Breast epithelium (tissue), 3 donors: ENCODE data around the gene PER2.
"Not testable (repeated sequence)": the region's sequence is repeated elsewhere in the genome, so short reads cannot be mapped to it uniquely, and the experiment has no call there.

Experiments
- POLR2A ChIP-seq: fragments of 450-650 bp; IDR thresholded peaks from one replicate; pipeline ENCODE4 v1.6.1; 2016; ENCODE audit warnings: antibody characterized with exemption, mild to moderate bottlenecking, moderate library complexity
- POLR2AphosphoS5 ChIP-seq, 3 donors: sonication (generic); formaldehyde crosslinking; IDR thresholded peaks; one replicate each; pipeline ENCODE4 v1.6.1; 2017; ENCODE audit warnings: antibody characterized with exemption in 3 of 3
- TF ChIP-seq, protein P1 (sequence below), 3 donors: fragments of 450-650 bp; IDR thresholded peaks; one replicate each; pipeline ENCODE4 v1.5.1; 2016 to 2017; ENCODE audit warnings: antibody characterized with exemption in 3 of 3, mild to moderate bottlenecking in 3 of 3, moderate library complexity in 3 of 3

DNA sequence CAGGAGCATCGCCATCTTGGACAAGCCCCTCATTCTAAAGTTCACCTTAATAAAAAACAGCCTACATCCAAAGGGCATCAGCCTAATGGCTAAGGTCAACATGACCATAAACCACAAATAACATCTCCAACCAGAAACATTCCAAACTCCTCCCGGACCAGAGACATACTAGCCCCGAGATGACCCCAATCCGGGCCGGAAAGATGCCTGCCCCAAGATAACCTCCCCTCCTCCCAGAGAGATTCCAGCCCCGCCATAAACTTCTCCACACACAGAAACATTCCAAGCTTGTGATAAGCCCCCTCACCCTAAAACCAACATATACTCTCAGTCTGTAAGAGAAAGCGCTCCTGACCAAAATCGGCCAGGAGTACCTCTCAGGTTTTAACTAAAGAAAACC, 16.7 kb downstream of the PER2 start:
- TF ChIP-seq POLR2A; POLR2AphosphoS5 (IDR thresholded peaks at IDR 0.05): not testable (repeated sequence)
- TF ChIP-seq, protein P1, sequence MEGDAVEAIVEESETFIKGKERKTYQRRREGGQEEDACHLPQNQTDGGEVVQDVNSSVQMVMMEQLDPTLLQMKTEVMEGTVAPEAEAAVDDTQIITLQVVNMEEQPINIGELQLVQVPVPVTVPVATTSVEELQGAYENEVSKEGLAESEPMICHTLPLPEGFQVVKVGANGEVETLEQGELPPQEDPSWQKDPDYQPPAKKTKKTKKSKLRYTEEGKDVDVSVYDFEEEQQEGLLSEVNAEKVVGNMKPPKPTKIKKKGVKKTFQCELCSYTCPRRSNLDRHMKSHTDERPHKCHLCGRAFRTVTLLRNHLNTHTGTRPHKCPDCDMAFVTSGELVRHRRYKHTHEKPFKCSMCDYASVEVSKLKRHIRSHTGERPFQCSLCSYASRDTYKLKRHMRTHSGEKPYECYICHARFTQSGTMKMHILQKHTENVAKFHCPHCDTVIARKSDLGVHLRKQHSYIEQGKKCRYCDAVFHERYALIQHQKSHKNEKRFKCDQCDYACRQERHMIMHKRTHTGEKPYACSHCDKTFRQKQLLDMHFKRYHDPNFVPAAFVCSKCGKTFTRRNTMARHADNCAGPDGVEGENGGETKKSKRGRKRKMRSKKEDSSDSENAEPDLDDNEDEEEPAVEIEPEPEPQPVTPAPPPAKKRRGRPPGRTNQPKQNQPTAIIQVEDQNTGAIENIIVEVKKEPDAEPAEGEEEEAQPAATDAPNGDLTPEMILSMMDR (IDR thresholded peaks at IDR 0.05) = not testable (repeated sequence)
